T-helper 2 cell treated with Interferon-gamma antibody and Interleukin-4, amounts not matched to agents 5 μg/mL and 100 μg/mL, for 36 hours (primary cell): ENCODE measurements around the gene GRID1.

ENCODE experiments used
- DNase-seq: peaks from one replicate; pipeline ENCODE4 v3.0.0; 2021; ENCODE audit warnings: low spot score
- H3K27ac Mint-ChIP-seq: one replicate; pipeline ENCODE4 v1.8.0; 2021; ENCODE audit warnings: mild to moderate bottlenecking, mixed read lengths
- H3K27me3 Mint-ChIP-seq: one replicate; pipeline ENCODE4 v1.8.0; 2021; ENCODE audit warnings: low read depth, mixed read lengths
- H3K36me3 Mint-ChIP-seq: one replicate; pipeline ENCODE4 v1.8.0; 2021; ENCODE audit warnings: low read depth, mixed read lengths
- H3K4me1 Mint-ChIP-seq: one replicate; pipeline ENCODE4 v1.8.0; 2021; ENCODE audit warnings: low read depth, mixed read lengths
- H3K4me3 Mint-ChIP-seq: one replicate; pipeline ENCODE4 v1.8.0; 2022; ENCODE audit warnings: mild to moderate bottlenecking, moderate library complexity, mixed read lengths
- H3K9me3 Mint-ChIP-seq: one replicate; pipeline ENCODE4 v1.8.0; 2021; ENCODE audit warnings: mixed read lengths

GRID1 gene

GRCh38 chr10:86388119-86388704 is 21.6 kb upstream of the GRID1 start:
- H3K9me3 Mint-ChIP-seq, result no peaks in the 10 kb centered on the region
- no peak overlapping the region for H3K4me3 Mint-ChIP-seq
- DNase-seq, result no peak
- no peaks in the 10 kb centered on the region for H3K36me3 Mint-ChIP-seq
- peaks cover 4% of the 10 kb centered on the region for H3K4me1 Mint-ChIP-seq
- peaks cover 57% of the 10 kb centered on the region for H3K27me3 Mint-ChIP-seq
- no peak overlapping the region for H3K27ac Mint-ChIP-seq

GRCh38 chr10:86387178-86387794 is 20.7 kb upstream of the GRID1 start:
- H3K4me3 Mint-ChIP-seq, result no peak overlapping the region
- DNase-seq, result no peak
- H3K27ac Mint-ChIP-seq, result no peak overlapping the region
- H3K4me1 Mint-ChIP-seq, result peaks cover 4% of the 10 kb centered on the region
- peaks cover 59% of the 10 kb centered on the region for H3K27me3 Mint-ChIP-seq
- H3K9me3 Mint-ChIP-seq, result no peaks in the 10 kb centered on the region
- H3K36me3 Mint-ChIP-seq, result no peaks in the 10 kb centered on the region

DNA sequence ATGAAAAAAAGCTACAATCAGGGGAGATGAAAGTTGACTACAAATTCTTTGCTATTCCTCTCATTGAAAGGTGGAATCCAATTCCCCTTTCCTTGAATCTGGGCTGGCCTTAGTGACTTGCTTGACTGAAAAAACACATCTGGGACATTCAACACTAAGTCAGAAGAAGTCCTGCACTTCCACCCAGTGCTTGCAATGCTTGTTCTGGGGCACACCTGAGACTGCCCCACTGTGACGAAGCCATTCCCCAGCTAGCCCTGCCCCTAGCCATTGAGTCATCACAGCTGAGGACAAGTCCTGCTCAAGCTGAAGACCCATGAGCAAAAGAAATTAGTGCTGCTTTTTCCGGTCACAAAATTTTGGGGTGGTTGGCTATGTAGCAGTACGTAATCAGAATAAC is 19.2 kb upstream of the GRID1 start:
- Mint-ChIP-seq H3K27ac (no peak overlapping the region), H3K27me3 (peaks cover 62% of the 10 kb centered on the region), H3K36me3 (no peaks in the 10 kb centered on the region), H3K4me3 (no peak overlapping the region), H3K4me1 (peaks cover 2% of the 10 kb centered on the region), H3K9me3 (no peaks in the 10 kb centered on the region)
- no peak for DNase-seq

- no peak overlapping the region for H3K27ac Mint-ChIP-seq
- H3K36me3 Mint-ChIP-seq, result no peaks in the 10 kb centered on the region
- H3K9me3 Mint-ChIP-seq, result no peaks in the 10 kb centered on the region
- H3K4me3 Mint-ChIP-seq, result no peak overlapping the region
- peaks cover 35% of the 10 kb centered on the region for H3K27me3 Mint-ChIP-seq
- no peak for DNase-seq
- H3K4me1 Mint-ChIP-seq, result peaks cover 1% of the 10 kb centered on the region
Measured at GRCh38 chr10:86377797-86378146, 11.2 kb upstream of the GRID1 start.

DNA sequence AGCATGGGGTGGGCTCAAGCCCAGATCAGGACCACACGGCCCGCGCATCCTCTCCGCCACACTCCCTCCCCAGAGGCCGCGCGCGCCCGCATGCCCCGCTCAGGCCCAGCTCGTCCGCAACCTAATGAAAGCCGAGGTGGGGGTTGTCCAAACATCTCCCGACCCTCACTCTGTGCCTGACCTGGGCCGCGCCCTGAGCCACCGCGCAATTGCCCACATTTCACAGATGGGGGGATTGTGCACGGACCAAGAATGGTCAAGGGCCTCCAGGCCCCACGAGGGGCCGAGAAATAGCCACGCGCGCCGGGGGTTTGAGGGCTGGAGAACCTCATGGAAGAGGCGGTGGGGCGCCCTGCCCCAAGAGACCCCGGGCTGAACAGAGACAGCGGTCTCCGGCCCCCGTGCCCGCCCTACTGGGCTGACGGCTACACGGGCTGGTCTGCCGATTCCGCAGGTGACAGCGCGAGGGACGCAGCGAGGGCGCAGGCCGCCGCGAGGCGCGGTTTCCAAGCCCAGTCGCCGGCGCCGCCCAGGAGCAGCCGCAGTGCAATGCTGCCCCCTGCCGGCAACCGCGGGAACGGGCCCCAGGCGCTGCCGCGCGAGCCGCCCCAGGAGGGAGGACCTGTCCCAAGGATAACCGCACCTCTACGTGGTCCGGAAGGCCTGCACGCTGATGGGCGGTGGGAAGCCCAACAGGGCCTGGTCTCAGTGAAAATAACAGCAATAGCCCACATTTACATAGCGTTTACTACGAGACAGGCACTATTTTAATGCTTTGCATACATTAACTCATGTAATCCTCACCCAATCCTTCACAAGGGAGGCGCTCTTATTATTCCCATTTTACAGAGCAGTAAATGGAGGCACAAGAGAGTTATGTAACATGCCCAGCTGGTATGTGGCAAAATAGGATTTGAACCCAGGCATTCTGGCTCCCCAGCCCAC is 10.5 kb upstream of the GRID1 start:
- no peaks in the 10 kb centered on the region for H3K36me3 Mint-ChIP-seq
- DNase-seq, result peak; percentile 79
- H3K4me3 Mint-ChIP-seq, result no peak overlapping the region
- peaks cover 1% of the 10 kb centered on the region for H3K4me1 Mint-ChIP-seq
- peaks cover 33% of the 10 kb centered on the region for H3K27me3 Mint-ChIP-seq
- H3K27ac Mint-ChIP-seq, result no peak overlapping the region
- H3K9me3 Mint-ChIP-seq, result no peaks in the 10 kb centered on the region

- no peak for DNase-seq
- Mint-ChIP-seq H3K4me1 (peaks cover 1% of the 10 kb centered on the region), H3K36me3 (no peaks in the 10 kb centered on the region), H3K9me3 (no peaks in the 10 kb centered on the region), H3K4me3 (no peak overlapping the region), H3K27ac (no peak overlapping the region), H3K27me3 (peaks cover 27% of the 10 kb centered on the region)
Measured at GRCh38 chr10:86376403-86376802, 9.8 kb upstream of the GRID1 start.

DNA sequence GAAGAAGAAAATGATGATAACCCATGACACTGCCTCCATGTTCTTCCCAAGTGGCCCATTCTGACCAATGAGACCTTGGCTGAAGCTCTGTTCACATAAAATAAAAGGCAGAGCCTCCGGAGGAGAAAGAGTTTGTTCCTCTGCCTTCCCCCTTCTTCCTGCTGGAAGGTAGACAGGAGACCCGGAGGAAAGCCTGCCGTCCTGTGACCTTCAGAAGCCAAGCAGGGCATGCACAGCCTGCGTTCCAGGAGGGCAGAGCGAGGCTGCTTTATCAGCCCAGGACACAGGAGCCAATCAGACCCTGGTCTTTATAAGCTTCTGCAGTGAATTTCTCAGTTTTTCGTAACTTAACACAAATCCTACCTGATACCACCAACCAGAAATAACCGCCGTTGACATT is 8.6 kb upstream of the GRID1 start:
- Mint-ChIP-seq H3K36me3 (no peaks in the 10 kb centered on the region), H3K27ac (no peak overlapping the region), H3K9me3 (no peaks in the 10 kb centered on the region), H3K4me3 (no peak overlapping the region), H3K27me3 (peaks cover 29% of the 10 kb centered on the region), H3K4me1 (peaks cover 1% of the 10 kb centered on the region)
- DNase-seq, result no peak

GRCh38 chr10:86374664-86375063 is 8.1 kb upstream of the GRID1 start:
- peaks cover 32% of the 10 kb centered on the region for H3K27me3 Mint-ChIP-seq
- no peak for DNase-seq
- H3K36me3 Mint-ChIP-seq, result no peaks in the 10 kb centered on the region
- no peaks in the 10 kb centered on the region for H3K9me3 Mint-ChIP-seq
- no peak overlapping the region for H3K4me3 Mint-ChIP-seq
- H3K27ac Mint-ChIP-seq, result no peak overlapping the region
- H3K4me1 Mint-ChIP-seq, result peaks cover 1% of the 10 kb centered on the region

- Mint-ChIP-seq H3K27me3 (peaks cover 40% of the 10 kb centered on the region), H3K4me3 (no peak overlapping the region), H3K36me3 (no peaks in the 10 kb centered on the region), H3K9me3 (no peaks in the 10 kb centered on the region), H3K4me1 (peaks cover 1% of the 10 kb centered on the region), H3K27ac (no peak overlapping the region)
- DNase-seq, result no peak
Measured at GRCh38 chr10:86373828-86374227, 7.2 kb upstream of the GRID1 start.

GRCh38 chr10:86373251-86373650 is 6.7 kb upstream of the GRID1 start:
- Mint-ChIP-seq H3K9me3 (no peaks in the 10 kb centered on the region), H3K27me3 (peaks cover 40% of the 10 kb centered on the region), H3K4me3 (no peak overlapping the region), H3K36me3 (no peaks in the 10 kb centered on the region), H3K27ac (no peak overlapping the region), H3K4me1 (peaks cover 1% of the 10 kb centered on the region)
- no peak for DNase-seq

DNA sequence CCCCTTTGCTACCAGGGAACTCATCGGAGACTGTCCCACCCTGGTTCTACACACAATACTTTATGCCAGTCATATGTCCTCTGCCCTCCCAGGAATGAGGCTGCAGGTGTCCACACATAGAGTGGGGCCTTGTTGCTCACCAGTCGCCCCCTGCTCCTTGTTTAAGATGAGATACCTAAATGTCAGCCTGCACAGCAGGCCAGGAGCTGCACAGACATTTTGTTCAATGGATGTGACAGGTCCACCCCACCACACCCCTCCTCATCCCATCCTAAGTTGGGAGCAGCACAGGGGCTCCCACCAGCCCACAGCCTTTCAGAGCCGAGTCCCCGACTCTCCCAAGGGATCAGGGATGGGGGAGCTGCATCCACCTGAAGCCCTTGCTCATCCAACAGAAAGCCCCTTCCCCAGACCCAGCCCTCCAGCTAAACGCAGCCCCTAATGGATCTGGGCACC is 6.2 kb upstream of the GRID1 start:
- Mint-ChIP-seq H3K27me3 (peaks cover 42% of the 10 kb centered on the region), H3K27ac (no peak overlapping the region), H3K36me3 (no peaks in the 10 kb centered on the region), H3K9me3 (no peaks in the 10 kb centered on the region), H3K4me3 (no peak overlapping the region), H3K4me1 (peaks cover 1% of the 10 kb centered on the region)
- no peak for DNase-seq

DNA sequence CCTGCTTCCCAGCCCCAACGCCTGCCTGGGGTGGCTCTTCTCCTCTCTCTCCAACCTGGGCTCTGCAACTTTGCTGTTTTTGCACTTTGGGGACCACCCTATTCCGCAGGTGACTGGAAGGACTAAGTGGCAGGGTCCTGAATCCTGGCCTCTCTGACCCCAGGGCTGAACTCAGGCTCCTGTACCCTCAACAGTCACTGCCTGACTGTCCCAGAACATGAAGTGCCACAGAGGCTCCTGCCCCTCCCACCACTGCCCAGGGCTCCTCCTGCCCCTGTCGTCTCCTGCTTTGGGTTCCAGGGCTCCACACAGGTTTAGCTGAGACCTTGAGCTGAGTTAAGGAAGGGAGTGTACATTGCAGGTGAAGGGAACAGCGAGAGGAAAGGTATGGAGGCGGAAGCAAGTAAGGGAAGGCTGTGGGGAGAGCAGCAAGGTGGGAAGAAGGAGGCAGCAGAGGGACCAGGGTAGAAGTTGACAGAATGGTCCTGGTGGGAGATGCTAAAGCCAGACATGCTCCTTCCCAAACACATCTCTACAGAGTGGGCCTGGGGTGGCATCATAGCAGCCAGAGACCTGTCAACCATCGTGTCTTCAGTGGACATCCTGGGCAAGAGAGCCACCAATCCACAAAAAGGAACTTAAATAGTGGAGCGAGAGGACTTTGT is 5.7 kb upstream of the GRID1 start:
- H3K4me3 Mint-ChIP-seq, result no peak overlapping the region
- no peak for DNase-seq
- H3K4me1 Mint-ChIP-seq, result no peaks in the 10 kb centered on the region
- no peaks in the 10 kb centered on the region for H3K36me3 Mint-ChIP-seq
- no peaks in the 10 kb centered on the region for H3K9me3 Mint-ChIP-seq
- no peak overlapping the region for H3K27ac Mint-ChIP-seq
- H3K27me3 Mint-ChIP-seq, result peaks cover 46% of the 10 kb centered on the region

GRCh38 chr10:86371691-86372090 is 5.1 kb upstream of the GRID1 start:
- DNase-seq, result no peak
- H3K4me3 Mint-ChIP-seq, result no peak overlapping the region
- H3K36me3 Mint-ChIP-seq, result no peaks in the 10 kb centered on the region
- no peak overlapping the region for H3K27ac Mint-ChIP-seq
- no peaks in the 10 kb centered on the region for H3K9me3 Mint-ChIP-seq
- H3K27me3 Mint-ChIP-seq, result peaks cover 45% of the 10 kb centered on the region
- H3K4me1 Mint-ChIP-seq, result no peaks in the 10 kb centered on the region

GRCh38 chr10:86371116-86371515 is 4.5 kb upstream of the GRID1 start:
- Mint-ChIP-seq H3K27me3 (peaks cover 45% of the 10 kb centered on the region), H3K4me1 (no peaks in the 10 kb centered on the region), H3K36me3 (no peaks in the 10 kb centered on the region), H3K4me3 (no peak overlapping the region), H3K9me3 (no peaks in the 10 kb centered on the region), H3K27ac (no peak overlapping the region)
- no peak for DNase-seq
